ENCODE measurements around the gene CNN3.

DNA sequence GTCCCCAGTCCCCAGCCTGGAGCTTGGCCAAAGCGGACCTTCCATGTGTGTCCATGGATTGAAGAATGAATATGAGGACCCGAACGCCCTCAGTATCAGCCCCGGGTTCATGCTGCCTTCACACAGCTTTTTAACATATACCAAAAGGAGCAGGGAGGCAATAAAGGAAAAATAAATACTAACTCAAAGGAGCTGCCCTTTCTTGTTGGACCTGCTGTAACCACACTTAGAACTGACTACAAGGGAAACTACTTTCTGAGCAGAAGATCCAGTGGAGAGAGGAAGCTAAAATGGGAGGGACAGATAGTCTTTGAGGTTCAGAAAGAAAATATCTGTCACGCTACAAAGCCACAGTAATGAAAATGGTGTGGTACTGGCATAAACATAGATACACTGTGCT is 48.6 kb downstream of the CNN3 start:
- TF ChIP-seq EZH2 (IDR thresholded peaks at IDR 0.05) (no peak), FOXP2 (optimal IDR thresholded peaks at IDR 0.05; ENCODE audit: control extremely low read depth, extremely low read length, insufficient read depth) (no peak), POLR2AphosphoS5 (IDR thresholded peaks at IDR 0.05; ENCODE audit: borderline replicate concordance, low read depth, low read length) (no peak)
